ENCODE results near the gene MKNK1.

MKNK1 gene

GRCh38 chr1:46552357-46553237 lies 51.5 kb downstream of the MKNK1 start:
- no peaks in the 10 kb centered on the region for H3K9me3 ChIP-seq
- TF ChIP-seq, protein P1, sequence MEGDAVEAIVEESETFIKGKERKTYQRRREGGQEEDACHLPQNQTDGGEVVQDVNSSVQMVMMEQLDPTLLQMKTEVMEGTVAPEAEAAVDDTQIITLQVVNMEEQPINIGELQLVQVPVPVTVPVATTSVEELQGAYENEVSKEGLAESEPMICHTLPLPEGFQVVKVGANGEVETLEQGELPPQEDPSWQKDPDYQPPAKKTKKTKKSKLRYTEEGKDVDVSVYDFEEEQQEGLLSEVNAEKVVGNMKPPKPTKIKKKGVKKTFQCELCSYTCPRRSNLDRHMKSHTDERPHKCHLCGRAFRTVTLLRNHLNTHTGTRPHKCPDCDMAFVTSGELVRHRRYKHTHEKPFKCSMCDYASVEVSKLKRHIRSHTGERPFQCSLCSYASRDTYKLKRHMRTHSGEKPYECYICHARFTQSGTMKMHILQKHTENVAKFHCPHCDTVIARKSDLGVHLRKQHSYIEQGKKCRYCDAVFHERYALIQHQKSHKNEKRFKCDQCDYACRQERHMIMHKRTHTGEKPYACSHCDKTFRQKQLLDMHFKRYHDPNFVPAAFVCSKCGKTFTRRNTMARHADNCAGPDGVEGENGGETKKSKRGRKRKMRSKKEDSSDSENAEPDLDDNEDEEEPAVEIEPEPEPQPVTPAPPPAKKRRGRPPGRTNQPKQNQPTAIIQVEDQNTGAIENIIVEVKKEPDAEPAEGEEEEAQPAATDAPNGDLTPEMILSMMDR (IDR thresholded peaks at IDR 0.05; ENCODE audit: low read depth, low read length): no peak
- no peak overlapping the region for H3K4me3 ChIP-seq (ENCODE audit: low read depth, low read length)
- H3K36me3 ChIP-seq: no peaks in the 10 kb centered on the region
- H3K4me1 ChIP-seq: no peaks in the 10 kb centered on the region
- DNase-seq: no peak
- no peaks in the 10 kb centered on the region for H3K27me3 ChIP-seq

- H3K4me1 ChIP-seq: no peaks in the 10 kb centered on the region
- no peaks in the 10 kb centered on the region for H3K36me3 ChIP-seq
- no peaks in the 10 kb centered on the region for H3K9me3 ChIP-seq
- H3K4me3 ChIP-seq (ENCODE audit: low read depth, low read length): no peak within 1 kb of the TSS
- DNase-seq: no peak
- H3K27me3 ChIP-seq: no peaks in the 10 kb centered on the region
- TF ChIP-seq, protein P1 (IDR thresholded peaks at IDR 0.05; ENCODE audit: low read depth, low read length): no peak
These were observed 52.4 kb downstream of the MKNK1 start, which contains the start of gene KNCN for GRCh38 chr1:46551597-46552095. TSS of gene KNCN (minus strand) at chr1:46551647. CDS start at chr1:46551215, 432 bp downstream.

- TF ChIP-seq, protein P1 (IDR thresholded peaks at IDR 0.05; ENCODE audit: low read depth, low read length): no peak
- Histone ChIP-seq H3K4me3 (ENCODE audit: low read depth, low read length) (no peak overlapping the region), H3K9me3 (no peaks in the 10 kb centered on the region), H3K27me3 (no peaks in the 10 kb centered on the region), H3K36me3 (no peaks in the 10 kb centered on the region), H3K4me1 (no peaks in the 10 kb centered on the region)
- no peak for DNase-seq
These were observed 53.3 kb downstream of the MKNK1 start for GRCh38 chr1:46550751-46551231.

- no peak overlapping the region for H3K4me3 ChIP-seq (ENCODE audit: low read depth, low read length)
- H3K27me3 ChIP-seq: no peaks in the 10 kb centered on the region
- no peaks in the 10 kb centered on the region for H3K4me1 ChIP-seq
- peak; percentile 48 for DNase-seq
- TF ChIP-seq, protein P1 (IDR thresholded peaks at IDR 0.05; ENCODE audit: low read depth, low read length): no peak
- no peaks in the 10 kb centered on the region for H3K9me3 ChIP-seq
- H3K36me3 ChIP-seq: no peaks in the 10 kb centered on the region
These were observed 54.1 kb downstream of the MKNK1 start for GRCh38 chr1:46549697-46550681.

- TF ChIP-seq, protein P1 (IDR thresholded peaks at IDR 0.05; ENCODE audit: low read depth, low read length): peak; percentile 43
- Histone ChIP-seq H3K4me1 (no peaks in the 10 kb centered on the region), H3K36me3 (no peaks in the 10 kb centered on the region), H3K4me3 (ENCODE audit: low read depth, low read length) (no peak overlapping the region), H3K9me3 (no peaks in the 10 kb centered on the region), H3K27me3 (no peaks in the 10 kb centered on the region)
- no peak for DNase-seq
These were observed 56.3 kb downstream of the MKNK1 start for GRCh38 chr1:46547481-46548383.

All from BE2C (cell line).